Prostate gland (tissue), 2 donors: ENCODE data around the gene CS.

Source experiments
- POLR2A ChIP-seq: fragments of 450-650 bp; IDR thresholded peaks from one replicate; pipeline ENCODE4 v1.6.1; 2016; ENCODE audit warnings: antibody characterized with exemption, mild to moderate bottlenecking
- POLR2AphosphoS5 ChIP-seq: sonication (generic); formaldehyde crosslinking; IDR thresholded peaks from one replicate; pipeline ENCODE4 v1.6.1; 2017; ENCODE audit warnings: antibody characterized with exemption
- TF ChIP-seq, protein P1 (sequence below), 4 experiments: fragments of 200-600 bp in 2 of 4; fragments of 450-650 bp in 2 of 4; sonication (generic) in 2 of 4; IDR thresholded peaks; 1 replicate in 3 of 4; 2 replicates in 1 of 4; pipeline ENCODE4 v1.5.1; 2016 to 2019; ENCODE audit warnings: antibody characterized with exemption in 4 of 4, mild to moderate bottlenecking in 2 of 4, moderate library complexity in 2 of 4

DNA sequence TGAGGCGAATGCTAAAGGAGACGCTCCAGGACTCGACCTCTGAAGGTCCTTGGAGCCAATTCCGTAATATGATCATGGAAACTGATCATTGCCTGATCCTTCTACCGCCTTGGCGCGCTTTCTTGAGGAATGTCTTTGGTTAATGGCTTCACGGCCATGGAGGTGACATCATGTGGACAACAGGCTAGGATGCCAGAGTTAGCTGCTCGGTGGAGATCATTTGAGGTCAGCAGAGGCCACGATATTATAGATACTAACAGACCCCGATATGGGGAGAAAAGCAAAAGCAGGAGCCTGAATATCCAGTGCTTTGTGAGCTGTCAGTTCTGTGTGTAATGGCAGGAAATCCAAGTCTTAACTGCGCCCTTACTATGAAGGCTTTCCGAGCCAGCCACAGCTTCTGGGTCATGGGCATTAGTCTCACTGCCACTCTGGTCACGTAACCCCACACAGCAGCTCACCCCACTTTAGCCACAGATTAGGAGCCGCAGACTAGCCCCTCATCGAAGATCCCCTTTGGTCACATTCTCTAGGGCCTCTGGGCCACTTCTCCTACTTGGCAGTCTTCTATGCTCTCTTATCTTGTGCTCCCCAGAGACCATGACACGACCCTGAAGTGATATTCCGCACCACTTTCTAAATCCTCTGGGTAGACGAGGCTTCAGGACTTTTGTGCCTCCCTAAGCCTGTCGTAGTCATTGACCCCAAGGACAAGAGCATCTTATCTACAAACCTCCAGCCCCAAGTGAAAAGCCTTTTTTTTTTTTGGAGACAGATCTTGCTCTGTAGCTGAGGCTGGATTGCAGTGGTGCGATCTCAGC, 724 bp upstream of the CS start:
- TF ChIP-seq, protein P1, sequence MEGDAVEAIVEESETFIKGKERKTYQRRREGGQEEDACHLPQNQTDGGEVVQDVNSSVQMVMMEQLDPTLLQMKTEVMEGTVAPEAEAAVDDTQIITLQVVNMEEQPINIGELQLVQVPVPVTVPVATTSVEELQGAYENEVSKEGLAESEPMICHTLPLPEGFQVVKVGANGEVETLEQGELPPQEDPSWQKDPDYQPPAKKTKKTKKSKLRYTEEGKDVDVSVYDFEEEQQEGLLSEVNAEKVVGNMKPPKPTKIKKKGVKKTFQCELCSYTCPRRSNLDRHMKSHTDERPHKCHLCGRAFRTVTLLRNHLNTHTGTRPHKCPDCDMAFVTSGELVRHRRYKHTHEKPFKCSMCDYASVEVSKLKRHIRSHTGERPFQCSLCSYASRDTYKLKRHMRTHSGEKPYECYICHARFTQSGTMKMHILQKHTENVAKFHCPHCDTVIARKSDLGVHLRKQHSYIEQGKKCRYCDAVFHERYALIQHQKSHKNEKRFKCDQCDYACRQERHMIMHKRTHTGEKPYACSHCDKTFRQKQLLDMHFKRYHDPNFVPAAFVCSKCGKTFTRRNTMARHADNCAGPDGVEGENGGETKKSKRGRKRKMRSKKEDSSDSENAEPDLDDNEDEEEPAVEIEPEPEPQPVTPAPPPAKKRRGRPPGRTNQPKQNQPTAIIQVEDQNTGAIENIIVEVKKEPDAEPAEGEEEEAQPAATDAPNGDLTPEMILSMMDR (IDR thresholded peaks at IDR 0.05) = no peak
- TF ChIP-seq POLR2A = no peak
- no peak for TF ChIP-seq POLR2AphosphoS5
